Smooth muscle cell (in vitro differentiated cells): ENCODE results near the gene DNAAF9. TPM values are rescaled to one million over a fixed set of nuclear protein-coding genes. Genes with fewer than 3 reads are reported as not detected.

Experiments used
- DNase-seq: peaks from one replicate; lab custom pipeline; 2025; ENCODE audit not compliant: unreplicated experiment; lab: John Stamatoyannopoulos, UW
- H2AFZ ChIP-seq: fragments of 200-600 bp; sonication (generic); 2 replicates; pipeline ENCODE4 v1.6.0; 2016; ENCODE audit warnings: antibody characterized with exemption, low read depth, mild to moderate bottlenecking
- H3F3A ChIP-seq: fragments of 200-600 bp; sonication (generic); 2 replicates; pipeline ENCODE4 v1.6.0; 2017; ENCODE audit warnings: antibody characterized with exemption, low read depth
- H3K27ac ChIP-seq: fragments of 200-600 bp; sonication (generic); 2 replicates; pipeline ENCODE4 v1.5.1; 2016; ENCODE audit warnings: low read depth, mild to moderate bottlenecking
- H3K27me3 ChIP-seq: fragments of 200-600 bp; sonication (generic); 2 replicates; pipeline ENCODE4 v1.6.1; 2016; ENCODE audit warnings: low read depth, mild to moderate bottlenecking
- H3K36me3 ChIP-seq: fragments of 200-600 bp; sonication (generic); 2 replicates; pipeline ENCODE4 v1.5.1; 2016; ENCODE audit warnings: low read depth
- H3K4me1 ChIP-seq: fragments of 200-600 bp; sonication (generic); 2 replicates; pipeline ENCODE4 v1.5.1; 2016; ENCODE audit warnings: low read depth
- H3K4me2 ChIP-seq: fragments of 200-600 bp; sonication (generic); 2 replicates; pipeline ENCODE4 v1.6.0; 2016; ENCODE audit warnings: mild to moderate bottlenecking
- H3K4me3 ChIP-seq: fragments of 200-600 bp; sonication (generic); 2 replicates; pipeline ENCODE4 v1.5.1; 2016; ENCODE audit warnings: mild to moderate bottlenecking
- H3K79me2 ChIP-seq: fragments of 200-600 bp; sonication (generic); 2 replicates; pipeline ENCODE4 v1.6.0; 2016; ENCODE audit warnings: low read depth, mild to moderate bottlenecking
- H3K9ac ChIP-seq: fragments of 200-600 bp; sonication (generic); 2 replicates; pipeline ENCODE4 v1.6.0; 2016; ENCODE audit warnings: low read depth
- H3K9me3 ChIP-seq: fragments of 200-600 bp; sonication (generic); replicated peaks from 2 replicates; pipeline ENCODE4 v1.5.1; 2016; ENCODE audit warnings: low read depth
- H4K20me1 ChIP-seq: fragments of 200-600 bp; sonication (generic); 2 replicates; pipeline ENCODE4 v1.6.0; 2016; ENCODE audit warnings: low read depth
- WGBS: methylation state at CpG from one replicate; pipeline ENCODE4 v1.1.7; 2016; ENCODE audit warnings: low lambda C conversion rate; 5-methylcytosine and 5-hydroxymethylcytosine counted together
- polyA plus RNA-seq: library from polyadenylated mRNA; unstranded; fragments of >200 nt; fragmentation: Nextera tagmentation; extraction: Ambion mirVana; gene quantifications from 2 replicates; pipeline ENCODE4 v1.2.1, GENCODE V29; 2016
- total RNA-seq: library from RNA; depleted of rRNA; stranded (reverse); fragments of >200 nt; gene quantifications from 2 replicates; pipeline ENCODE4 v1.2.3, GENCODE V29; 2014
- TF ChIP-seq, protein P1 (sequence below): fragments of 200-600 bp; sonication (generic); IDR thresholded peaks from 2 replicates; pipeline ENCODE4 v1.5.1; 2017; ENCODE audit warnings: borderline replicate concordance, mild to moderate bottlenecking, antibody characterized with exemption; ENCODE audit not compliant: insufficient read depth, poor library complexity, severe bottlenecking

Gene DNAAF9
- total and polyA plus RNA-seq, 2 experiments from 2014 or later, result 8.8 to 17.1 TPM

DNA sequence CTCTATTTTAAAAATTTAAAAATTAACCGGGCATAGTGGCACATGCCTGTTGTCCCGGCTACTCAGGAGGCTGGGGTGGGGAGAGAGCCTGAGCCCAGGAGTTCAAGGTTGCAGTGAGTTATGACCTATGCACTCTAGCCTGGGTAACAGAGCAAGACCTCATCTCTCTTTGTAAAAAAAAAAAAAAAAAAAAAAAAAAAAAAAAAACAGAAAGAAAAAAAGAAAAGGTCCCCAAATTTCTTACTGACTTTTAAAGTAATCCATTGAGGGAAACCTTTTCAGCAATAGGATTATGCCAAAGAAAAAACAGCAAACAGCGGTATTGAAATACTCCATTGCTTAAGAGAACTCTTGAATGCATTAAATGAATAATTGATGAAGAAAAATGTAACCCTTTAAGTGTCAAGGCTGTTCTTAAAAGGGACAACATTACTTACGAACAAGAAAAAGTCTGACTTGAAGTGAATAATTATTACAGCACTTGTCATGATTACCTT lies 6.0 kb upstream of the DNAAF9 start:
- H3K9ac ChIP-seq, result no peak overlapping the region

DNA sequence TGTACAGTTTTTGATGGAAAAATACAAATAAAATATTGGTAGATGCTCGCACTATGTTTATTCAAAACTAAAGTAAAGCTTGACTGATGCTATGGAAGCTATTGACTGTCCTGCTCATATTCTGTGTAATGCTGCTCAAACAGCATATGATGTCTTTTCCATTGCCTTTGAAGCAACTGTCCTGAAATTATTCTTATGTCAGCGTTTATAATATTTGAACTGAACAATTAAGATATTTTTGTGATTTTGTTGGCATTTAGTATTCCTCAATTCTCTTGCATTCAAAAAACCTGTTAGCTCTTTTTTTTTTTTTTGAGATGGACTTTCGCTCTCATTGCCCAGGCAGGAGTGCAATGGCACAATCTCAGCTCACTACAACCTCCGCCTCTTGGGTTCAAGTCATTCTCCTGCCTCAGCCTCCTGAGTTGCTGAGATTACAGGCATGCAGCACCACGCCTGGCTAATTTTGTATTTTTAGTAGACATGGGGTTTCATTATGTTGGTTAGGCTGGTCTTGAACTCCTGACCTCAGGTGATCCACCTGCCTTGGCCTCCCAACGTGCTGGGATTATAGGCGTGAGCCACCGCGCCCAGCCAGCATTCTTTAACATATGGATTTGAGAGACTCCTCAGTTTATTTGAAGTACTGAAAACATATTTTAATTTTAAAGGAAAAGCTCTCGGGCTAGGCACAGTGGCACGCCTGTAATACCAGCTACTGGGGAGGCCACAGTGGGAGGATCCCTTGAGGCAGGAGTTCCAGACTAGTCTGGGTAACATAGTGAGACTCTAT lies 5.3 kb upstream of the DNAAF9 start:
- peaks cover 3% of the 10 kb centered on the region for H3K4me1 ChIP-seq
- no peaks in the 10 kb centered on the region for H3K9me3 ChIP-seq
- TF ChIP-seq, protein P1, sequence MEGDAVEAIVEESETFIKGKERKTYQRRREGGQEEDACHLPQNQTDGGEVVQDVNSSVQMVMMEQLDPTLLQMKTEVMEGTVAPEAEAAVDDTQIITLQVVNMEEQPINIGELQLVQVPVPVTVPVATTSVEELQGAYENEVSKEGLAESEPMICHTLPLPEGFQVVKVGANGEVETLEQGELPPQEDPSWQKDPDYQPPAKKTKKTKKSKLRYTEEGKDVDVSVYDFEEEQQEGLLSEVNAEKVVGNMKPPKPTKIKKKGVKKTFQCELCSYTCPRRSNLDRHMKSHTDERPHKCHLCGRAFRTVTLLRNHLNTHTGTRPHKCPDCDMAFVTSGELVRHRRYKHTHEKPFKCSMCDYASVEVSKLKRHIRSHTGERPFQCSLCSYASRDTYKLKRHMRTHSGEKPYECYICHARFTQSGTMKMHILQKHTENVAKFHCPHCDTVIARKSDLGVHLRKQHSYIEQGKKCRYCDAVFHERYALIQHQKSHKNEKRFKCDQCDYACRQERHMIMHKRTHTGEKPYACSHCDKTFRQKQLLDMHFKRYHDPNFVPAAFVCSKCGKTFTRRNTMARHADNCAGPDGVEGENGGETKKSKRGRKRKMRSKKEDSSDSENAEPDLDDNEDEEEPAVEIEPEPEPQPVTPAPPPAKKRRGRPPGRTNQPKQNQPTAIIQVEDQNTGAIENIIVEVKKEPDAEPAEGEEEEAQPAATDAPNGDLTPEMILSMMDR, result no peak
- no peaks in the 10 kb centered on the region for H3K79me2 ChIP-seq
- H3K27ac ChIP-seq, result no peak overlapping the region
- 88% methylated on average over 11 of the region's 11 CpGs for WGBS
- no peaks in the 10 kb centered on the region for H3F3A ChIP-seq
- no peaks in the 10 kb centered on the region for H3K27me3 ChIP-seq
- H3K36me3 ChIP-seq, result no peaks in the 10 kb centered on the region
- H2AFZ ChIP-seq, result no peak overlapping the region
- H3K4me3 ChIP-seq, result no peak overlapping the region
- DNase-seq, result no peak
- H3K9ac ChIP-seq, result no peak overlapping the region
- no peaks in the 10 kb centered on the region for H4K20me1 ChIP-seq
- H3K4me2 ChIP-seq, result no peak overlapping the region

More for the DNA sequence above, 6.0 kb upstream of the DNAAF9 start:
- no peaks in the 10 kb centered on the region for H4K20me1 ChIP-seq
- H3K4me1 ChIP-seq, result peaks cover under 1% of the 10 kb centered on the region
- no peaks in the 10 kb centered on the region for H3K27me3 ChIP-seq
- H3K9me3 ChIP-seq, result no peaks in the 10 kb centered on the region
- no peaks in the 10 kb centered on the region for H3K36me3 ChIP-seq
- no peak overlapping the region for H3K4me2 ChIP-seq
- H3K27ac ChIP-seq, result no peak overlapping the region
- no peaks in the 10 kb centered on the region for H3K79me2 ChIP-seq
- H3K4me3 ChIP-seq, result no peak overlapping the region
- TF ChIP-seq, protein P1, result no peak
- 92% methylated on average over 4 of the region's 4 CpGs for WGBS
- no peak overlapping the region for H2AFZ ChIP-seq
- H3F3A ChIP-seq, result no peaks in the 10 kb centered on the region
- DNase-seq, result no peak

DNA sequence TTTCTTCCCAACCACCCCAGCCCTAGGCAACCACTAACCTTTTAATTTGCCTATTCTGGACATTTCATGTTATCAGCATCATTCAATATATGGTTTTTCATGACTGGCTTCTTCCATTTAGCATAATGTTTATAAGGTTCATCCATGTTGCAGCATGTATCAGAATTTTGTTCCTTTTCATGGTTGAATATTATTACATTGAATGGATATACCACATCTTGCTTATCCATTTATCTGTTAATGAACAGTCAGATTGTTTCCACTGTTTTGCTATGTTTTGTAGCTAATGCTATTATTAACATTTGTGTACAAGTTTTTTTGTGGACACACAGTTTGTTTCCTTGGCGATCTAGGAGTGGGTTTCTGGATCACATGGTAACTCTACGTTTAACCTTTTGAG lies 3.0 kb upstream of the DNAAF9 start:
- Histone ChIP-seq H4K20me1 (peaks cover 9% of the 10 kb centered on the region), H3K4me3 (no peak overlapping the region), H3K9me3 (no peaks in the 10 kb centered on the region), H3K79me2 (peaks cover 19% of the 10 kb centered on the region), H3K27me3 (no peaks in the 10 kb centered on the region), H3K4me1 (peaks cover 9% of the 10 kb centered on the region), H3K9ac (no peak overlapping the region), H3F3A (no peaks in the 10 kb centered on the region), H3K27ac (no peak overlapping the region), H3K4me2 (no peak overlapping the region), H2AFZ (no peak overlapping the region), H3K36me3 (no peaks in the 10 kb centered on the region)
- 98% methylated on average over 2 of the region's 2 CpGs for WGBS
- DNase-seq, result no peak
- TF ChIP-seq, protein P1, result no peak
